ENCODE results near the gene ZEB2.

DNA sequence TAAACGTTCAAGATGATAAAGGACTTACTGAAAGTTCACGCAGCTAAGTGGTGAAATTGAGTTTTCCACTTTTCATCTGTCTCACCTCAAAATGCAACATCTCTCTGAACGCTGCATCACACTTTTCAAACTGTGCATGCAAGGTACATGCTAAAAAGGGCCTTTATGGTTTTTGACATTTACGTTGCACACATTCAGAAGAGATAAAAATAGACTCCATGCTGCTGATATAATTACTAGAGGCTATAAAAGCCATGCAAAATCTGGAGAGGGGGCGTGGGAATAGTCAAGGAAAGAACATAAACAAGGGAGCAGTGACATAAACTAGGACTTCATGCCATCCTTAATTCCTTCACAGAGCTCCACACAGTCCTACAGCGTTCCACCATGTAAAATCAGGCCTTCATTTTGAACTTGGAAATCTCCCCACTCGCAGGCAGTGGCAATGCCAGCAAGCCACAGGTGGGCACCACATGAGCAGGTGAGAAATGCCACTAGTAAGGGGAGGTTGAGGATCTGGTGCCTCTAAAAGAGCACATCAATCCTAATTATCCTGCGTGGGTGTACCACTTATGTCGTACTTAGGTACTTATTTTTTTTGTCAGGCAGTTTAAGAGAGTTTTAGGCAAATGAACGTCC is 71.4 kb downstream of the ZEB2 start:
- TF ChIP-seq, protein P1, sequence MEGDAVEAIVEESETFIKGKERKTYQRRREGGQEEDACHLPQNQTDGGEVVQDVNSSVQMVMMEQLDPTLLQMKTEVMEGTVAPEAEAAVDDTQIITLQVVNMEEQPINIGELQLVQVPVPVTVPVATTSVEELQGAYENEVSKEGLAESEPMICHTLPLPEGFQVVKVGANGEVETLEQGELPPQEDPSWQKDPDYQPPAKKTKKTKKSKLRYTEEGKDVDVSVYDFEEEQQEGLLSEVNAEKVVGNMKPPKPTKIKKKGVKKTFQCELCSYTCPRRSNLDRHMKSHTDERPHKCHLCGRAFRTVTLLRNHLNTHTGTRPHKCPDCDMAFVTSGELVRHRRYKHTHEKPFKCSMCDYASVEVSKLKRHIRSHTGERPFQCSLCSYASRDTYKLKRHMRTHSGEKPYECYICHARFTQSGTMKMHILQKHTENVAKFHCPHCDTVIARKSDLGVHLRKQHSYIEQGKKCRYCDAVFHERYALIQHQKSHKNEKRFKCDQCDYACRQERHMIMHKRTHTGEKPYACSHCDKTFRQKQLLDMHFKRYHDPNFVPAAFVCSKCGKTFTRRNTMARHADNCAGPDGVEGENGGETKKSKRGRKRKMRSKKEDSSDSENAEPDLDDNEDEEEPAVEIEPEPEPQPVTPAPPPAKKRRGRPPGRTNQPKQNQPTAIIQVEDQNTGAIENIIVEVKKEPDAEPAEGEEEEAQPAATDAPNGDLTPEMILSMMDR (IDR thresholded peaks at IDR 0.05) = no peak
- no peak for TF ChIP-seq EP300 (IDR thresholded peaks at IDR 0.05)

All from stomach (tissue), 4 donors.